HUDEP-2 (cell line): ENCODE results near the gene PRPF19.

ENCODE experiments used
- DNase-seq, 76 experiments: peaks; one replicate each; lab custom pipeline; 2025; ENCODE audit not compliant: unreplicated experiment in 76 of 76; lab: John Stamatoyannopoulos, UW

PRPF19 gene

GRCh38 chr11:60938500-60938899 lies 32.1 kb upstream of the PRPF19 start:
- DNase-seq: no peak

DNA sequence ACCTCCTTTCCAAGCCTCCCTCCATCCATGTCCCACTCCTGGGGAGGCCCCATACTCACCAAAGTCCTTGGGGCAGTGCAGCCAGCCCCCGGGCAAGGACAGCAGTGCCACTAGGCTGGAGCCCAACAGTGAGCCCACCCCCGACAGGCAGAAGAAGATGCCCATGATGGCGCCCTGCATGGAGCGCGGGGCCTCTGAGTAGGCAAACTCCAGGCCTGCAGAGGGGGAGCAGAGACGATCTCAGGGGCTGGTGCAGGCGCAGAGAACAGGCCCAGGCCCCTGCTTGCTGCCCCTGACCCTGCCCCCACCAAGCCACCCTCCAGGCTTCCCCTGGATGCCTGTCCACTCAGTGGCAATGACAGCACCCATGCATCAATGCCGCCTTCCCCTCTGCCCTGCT lies 31.4 kb upstream of the PRPF19 start:
- DNase-seq: no peak

DNA sequence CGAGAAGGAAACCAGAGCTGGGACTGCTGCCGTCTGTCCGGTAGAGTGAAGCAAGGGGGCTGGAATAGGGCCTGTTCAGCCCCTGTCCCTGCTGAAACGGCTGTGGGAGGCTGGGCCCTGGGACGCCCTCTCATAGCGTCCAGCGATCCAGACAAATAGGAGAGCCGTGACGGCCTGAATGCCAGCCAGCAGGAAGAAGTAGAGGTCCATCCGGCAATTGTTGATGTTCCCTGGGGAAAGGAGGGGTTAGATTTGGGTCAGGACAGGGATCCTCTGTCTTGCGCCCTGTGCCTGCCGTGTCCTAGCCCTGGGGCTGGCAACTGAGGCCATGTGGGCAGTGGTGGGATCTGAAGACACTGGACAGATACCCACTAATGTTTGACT lies 30.8 kb upstream of the PRPF19 start:
- no peak for DNase-seq

GRCh38 chr11:60936467-60937143 lies 30.2 kb upstream of the PRPF19 start:
- DNase-seq: no peak

- DNase-seq: no peak
Observed at GRCh38 chr11:60935676-60936442, 29.5 kb upstream of the PRPF19 start.

- no peak for DNase-seq
Observed at GRCh38 chr11:60934790-60935605, 28.6 kb upstream of the PRPF19 start.

- no peak for DNase-seq
Observed at GRCh38 chr11:60934124-60934789, 27.9 kb upstream of the PRPF19 start.

GRCh38 chr11:60933416-60934123 lies 27.2 kb upstream of the PRPF19 start:
- DNase-seq: no peak

DNA sequence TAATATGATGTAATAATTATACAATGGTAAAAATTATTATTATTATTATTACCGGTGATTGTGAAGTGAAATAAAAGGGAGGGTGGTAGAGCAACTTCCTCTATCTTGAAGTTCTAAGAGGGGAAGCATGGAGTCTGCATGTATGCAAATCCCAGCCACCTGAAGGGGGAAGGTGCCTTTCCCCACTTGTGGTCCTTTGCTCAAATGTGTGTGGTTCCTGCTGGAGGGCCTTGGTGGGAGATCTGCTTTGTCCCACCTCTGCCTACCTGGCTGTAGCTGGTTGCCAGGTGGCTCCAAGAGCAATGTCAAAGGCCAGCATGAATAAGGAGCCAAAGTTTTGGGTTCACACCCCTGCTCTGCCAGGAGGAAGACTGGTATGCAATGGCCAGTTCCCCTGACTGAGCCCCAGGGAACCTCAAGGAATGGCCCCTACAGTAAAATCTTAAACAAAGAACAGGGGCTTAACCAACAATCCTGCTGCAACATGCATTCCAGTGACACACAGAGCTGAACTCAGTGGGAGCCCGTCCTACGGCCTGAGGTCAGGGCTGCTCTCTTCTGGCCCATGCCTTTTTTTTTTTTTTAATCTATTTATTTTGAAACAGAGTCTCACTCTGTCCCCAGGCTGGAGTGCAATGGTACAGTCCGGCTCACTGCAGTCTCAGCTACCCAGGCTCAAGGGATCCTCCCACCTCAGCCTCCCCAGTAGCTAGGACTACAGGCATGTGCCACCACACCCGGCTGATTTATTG lies 26.4 kb upstream of the PRPF19 start:
- DNase-seq: no peak

GRCh38 chr11:60931917-60932316 lies 25.5 kb upstream of the PRPF19 start:
- DNase-seq: no peak

DNA sequence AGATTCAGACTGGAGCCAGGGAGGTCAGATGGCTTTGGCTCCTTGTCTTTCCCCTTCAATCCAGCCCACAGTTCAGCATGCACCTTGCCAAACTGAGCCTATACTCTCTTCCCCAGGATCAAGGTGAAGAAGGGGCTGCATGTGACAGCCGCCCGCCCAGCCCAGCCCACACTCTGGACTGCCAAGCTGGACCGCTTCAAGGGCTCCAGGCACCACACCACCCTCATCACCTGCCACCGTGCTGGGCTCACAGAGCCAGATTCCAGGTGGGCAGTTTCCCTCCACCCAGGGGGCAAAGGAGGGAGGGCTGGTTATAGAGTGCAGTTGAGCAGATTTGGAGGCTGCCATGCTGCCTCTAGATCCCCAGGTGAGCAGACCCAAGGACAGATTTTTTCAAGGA lies 24.0 kb upstream of the PRPF19 start:
- no peak for DNase-seq

DNA sequence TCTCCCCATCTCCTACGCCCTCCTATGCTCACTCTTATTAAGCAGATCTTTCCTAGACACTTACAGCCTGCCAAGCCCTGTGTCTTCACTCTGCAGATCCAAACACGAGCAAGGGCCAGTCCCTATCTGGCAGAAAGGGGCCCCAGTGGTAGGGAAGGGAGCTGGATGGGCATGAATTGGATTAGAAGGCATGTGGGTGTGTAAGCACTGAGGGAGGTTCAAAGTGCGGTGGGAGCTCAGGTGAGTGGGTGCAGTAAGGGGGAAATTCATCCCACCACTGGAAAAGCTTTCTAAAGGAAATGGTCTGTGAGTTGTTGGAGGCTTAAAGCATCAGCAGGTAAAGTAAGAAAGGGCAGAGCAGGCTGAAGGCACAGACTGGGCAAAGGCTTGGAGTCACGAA lies 23.4 kb upstream of the PRPF19 start:
- DNase-seq: no peak

GRCh38 chr11:60928563-60929001 lies 22.2 kb upstream of the PRPF19 start:
- no peak for DNase-seq

DNA sequence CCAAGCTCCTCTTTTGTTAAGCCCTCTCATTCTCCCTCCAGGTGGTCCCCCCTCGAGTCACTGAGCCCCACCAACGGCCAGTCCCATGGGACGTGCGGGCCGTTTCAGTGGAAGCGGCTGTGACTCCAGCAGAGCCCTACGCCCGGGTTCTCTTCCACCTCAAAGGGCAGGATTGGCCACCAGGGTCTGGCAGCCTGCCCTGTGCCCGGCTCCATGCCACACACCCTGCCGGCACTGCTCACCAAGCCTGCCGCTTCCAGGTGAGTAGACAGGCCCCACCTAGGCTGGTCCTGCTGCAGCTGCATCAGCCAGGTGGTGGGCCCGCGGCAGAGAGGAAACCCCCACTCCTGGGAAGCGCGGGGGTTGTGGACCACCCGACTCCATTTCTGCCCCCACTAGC lies 21.2 kb upstream of the PRPF19 start:
- no peak for DNase-seq

GRCh38 chr11:60927061-60927592 lies 20.7 kb upstream of the PRPF19 start:
- DNase-seq: no peak

DNA sequence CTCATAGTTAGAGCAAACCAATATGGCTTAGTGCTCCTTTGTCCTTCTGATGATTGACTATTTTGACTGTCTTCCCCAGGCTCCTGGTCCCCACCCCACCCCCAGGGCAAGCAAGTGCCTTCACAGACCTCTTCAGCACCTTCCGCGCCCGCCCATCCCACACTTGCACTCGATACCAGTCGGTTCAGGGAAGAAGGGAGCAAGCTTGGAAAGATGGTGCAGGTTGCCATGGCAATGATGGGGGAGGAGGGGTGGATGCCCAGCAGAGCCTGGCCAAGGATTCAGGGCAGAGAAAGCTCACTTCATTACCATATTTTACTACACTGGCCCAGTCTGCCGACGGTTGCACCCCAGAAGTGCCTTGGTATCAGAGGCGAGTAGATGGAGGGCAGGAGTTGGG lies 20.1 kb upstream of the PRPF19 start:
- DNase-seq: no peak

DNA sequence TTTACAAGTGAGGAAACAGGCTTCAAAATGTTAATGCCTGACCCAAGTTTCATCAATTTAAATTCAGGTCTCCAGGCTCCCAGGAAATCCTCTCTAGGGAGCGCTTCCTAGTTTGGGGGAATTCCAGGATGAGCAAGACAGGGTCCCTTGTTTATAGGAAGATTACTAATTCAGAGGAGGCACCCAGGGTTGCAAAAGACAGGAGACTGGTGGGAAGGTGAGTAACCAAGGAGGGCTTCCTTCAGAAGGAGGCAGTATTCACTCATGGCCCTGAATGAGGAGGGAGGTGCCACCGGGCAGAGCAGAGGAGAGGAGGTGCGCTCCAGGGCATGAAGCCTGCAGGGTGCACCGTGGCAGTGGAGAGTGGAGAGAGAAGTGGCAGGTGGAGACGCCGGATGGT lies 19.5 kb upstream of the PRPF19 start:
- DNase-seq: no peak

DNA sequence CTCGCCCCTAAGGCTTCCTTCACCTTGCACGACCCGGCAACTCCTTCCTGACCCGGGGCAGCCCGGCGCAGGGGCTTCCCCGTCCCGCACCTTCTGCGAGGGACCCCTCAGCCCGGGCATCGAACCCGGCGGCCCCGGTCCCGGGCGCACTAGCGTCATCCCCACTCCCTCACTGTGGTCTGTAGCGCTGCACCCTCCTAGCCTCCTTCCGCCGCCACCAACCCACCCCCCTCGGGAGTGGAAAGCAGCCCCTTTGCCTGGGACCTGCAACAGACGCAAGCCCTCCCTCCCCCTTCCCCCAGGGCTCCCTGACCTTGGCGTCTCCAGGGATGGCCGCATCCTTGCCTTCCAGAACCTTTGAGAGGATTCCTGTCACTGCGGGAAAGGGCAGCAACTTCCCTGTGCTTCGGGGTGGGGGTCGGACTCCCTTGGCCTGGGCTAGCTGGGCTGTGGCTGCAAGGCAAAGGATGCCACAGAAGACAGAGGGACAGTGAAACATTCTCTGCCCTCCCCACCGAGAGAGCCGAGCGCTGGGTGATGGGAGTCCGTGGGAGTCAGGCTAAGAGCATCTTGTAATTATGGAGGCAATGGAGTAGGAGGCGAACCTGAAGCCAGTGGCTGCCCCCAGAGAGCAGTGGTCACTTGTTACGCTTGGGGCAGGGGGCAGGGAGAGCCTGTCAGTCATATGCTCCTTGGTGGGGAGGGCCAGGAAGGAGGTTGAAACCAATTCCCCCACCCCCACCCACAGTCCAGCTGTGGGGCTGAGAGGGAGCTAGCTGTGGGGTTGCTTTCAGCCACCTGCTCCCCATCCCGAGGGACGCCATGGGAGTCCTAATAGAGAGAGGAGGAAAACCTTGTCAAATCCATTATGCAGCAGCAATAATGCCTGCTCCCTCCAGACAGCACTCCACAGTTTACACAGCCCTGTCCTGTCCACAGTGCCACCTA lies 18.8 kb upstream of the PRPF19 start:
- DNase-seq: no peak
